CMK (cell line): Measurements from ENCODE around the gene GPC6.

ENCODE experiments used
- DNase-seq: peaks from one replicate; pipeline ENCODE4 v3.0.0-alpha.2; 2010; ENCODE audit warnings: low read depth

The GPC6 gene

DNA sequence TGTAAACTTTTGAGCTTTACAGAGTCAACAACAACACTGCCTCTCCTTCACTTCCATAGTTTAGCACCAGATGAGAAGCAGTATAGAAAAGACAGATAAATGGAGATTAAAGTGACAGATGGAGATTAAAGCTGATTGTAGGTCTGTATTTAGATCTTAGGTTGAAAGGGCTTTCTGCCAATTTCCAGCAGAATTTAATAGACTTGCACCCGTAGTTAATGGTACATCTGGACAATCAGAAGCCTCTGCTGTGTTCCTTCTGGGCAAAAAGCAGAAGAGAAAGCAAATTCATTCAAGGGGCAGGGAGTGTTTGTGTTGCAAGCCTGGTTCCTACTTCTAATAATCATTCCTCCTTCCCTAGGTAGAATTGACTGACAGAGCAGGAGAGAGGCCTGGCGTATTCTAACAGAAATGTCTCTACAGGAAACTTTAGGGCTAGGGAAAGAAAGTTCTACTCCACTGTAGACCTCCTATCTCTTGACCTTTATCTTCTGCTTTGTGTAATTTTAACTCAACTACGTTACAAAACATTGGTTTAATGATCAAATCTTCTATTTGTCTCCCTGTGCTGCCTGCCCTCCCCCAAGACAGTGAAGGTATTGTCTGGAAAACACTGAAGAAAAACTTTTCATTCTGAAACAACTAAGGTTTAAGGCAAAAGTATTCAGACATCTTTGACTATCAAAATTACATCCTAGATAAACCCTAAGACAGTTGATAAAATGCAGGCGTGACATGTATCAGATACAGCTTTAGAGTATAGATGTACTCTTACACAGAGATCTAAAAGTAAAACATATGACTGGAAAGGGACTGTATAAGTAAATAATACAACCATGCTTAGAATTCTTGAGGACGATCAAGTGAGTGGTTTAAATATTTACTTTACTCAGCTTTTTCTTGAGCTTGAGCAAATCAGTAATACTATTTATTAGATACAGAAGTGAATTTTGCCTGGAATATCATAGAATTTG lies 44.4 kb downstream of the GPC6 start:
- no peak for DNase-seq

DNA sequence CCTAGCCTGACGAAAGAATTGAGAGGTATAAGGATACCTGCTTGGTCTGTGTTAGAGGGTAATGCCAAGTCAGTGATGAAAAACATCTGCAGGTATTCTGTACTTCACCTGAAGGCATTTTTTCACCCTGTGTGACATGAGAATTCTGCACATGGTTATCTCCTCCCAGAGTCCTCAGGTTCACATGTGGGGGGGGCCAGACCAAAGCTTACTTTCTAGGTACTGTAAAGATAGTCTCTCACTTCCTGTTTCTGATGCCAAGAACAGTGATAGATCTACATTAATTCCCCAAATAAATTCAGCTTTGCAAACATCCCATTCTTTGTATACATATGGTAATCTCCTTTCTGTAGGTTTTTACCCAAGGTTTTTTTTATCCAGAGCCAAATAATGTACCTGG lies 53.4 kb downstream of the GPC6 start:
- no peak for DNase-seq

DNA sequence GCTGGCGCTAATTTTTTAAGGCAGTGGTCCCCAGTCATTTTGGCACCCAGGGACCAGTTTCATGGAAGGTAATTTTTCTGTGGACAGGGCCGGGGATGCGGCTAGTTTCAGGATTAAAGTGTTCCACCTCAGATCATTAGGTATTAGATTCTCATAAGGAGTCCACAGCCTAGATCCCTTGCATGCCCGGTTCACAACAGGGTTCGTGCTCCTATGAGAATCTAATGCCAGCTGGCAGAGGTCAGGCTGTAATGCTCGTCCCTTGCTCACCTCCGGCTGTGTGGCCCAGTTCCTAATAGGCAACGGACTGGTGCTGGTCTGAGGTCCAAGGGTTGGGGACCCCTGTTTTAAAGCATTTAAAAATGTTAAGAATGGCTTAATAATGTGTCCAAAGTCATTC lies 54.1 kb downstream of the GPC6 start:
- DNase-seq = no peak

GRCh38 chr13:93283255-93283654 lies 56.6 kb downstream of the GPC6 start:
- no peak for DNase-seq

GRCh38 chr13:93284064-93284463 lies 57.5 kb downstream of the GPC6 start:
- no peak for DNase-seq

DNA sequence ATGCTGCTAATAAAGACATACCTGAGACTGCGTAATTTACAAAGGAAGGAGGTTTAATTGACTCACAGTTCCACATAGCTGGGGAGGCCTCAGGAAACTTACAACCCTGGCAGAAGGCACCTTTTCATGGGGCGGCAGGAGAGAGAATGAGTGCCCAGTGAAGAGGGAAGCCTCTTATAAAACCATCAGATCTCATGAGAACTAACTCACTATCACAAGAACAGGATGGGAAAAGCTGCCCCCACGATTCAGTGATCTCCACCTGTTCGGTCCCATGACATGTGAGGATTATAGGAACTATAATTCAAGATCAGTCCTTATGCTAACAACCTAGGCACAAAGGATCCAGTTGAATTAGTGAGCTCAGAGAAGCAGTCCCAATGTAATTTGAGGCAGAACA lies 59.4 kb downstream of the GPC6 start:
- DNase-seq = no peak

GRCh38 chr13:93289053-93289452 lies 62.4 kb downstream of the GPC6 start:
- no peak for DNase-seq

- no peak for DNase-seq
Observed at GRCh38 chr13:93289842-93290241, 63.2 kb downstream of the GPC6 start.

GRCh38 chr13:93290503-93290902 lies 63.9 kb downstream of the GPC6 start:
- no peak for DNase-seq

- DNase-seq = no peak
Observed at GRCh38 chr13:93292366-93292765, 65.8 kb downstream of the GPC6 start.

GRCh38 chr13:93293710-93294109 lies 67.1 kb downstream of the GPC6 start:
- DNase-seq = no peak

GRCh38 chr13:93296584-93296983 lies 70.0 kb downstream of the GPC6 start:
- no peak for DNase-seq

DNA sequence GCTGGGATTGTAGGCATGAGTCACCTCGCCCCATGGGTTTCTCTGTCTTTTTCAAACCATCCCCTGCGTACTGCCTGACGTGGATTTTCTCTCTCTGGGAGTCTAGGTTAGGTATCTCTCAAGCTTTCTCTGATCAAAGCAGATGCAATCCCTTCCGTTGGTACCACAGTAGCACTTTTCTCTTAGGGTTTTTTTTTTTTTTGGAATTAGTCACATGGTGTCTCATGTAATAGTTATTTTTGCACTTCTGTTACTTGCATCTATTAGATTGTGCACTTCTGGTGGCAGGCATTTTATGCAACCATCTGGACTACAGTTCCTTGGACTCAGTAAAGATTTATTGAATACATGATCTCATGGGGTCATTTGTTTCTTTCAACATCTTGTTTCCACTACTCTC lies 72.1 kb downstream of the GPC6 start:
- no peak for DNase-seq

DNA sequence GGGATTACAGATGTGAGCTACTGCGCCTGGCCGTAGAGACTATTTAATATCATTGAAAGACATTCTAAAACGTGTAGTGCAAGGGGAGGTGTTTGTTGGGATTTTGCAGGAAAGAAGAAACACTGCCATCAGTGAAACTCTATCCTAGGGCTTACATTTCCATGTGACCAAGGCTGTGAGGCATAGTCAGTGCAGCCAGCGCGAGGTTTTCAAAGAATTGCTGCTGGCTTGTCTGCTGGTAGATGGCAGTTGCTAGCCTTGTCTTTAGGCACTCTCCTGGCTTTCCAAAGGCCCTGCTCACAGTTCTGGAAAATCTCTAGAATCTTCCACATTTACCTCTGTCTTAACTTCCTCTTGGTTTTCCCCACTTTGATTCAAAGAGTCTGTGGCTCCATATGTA lies 77.5 kb downstream of the GPC6 start:
- DNase-seq = no peak

DNA sequence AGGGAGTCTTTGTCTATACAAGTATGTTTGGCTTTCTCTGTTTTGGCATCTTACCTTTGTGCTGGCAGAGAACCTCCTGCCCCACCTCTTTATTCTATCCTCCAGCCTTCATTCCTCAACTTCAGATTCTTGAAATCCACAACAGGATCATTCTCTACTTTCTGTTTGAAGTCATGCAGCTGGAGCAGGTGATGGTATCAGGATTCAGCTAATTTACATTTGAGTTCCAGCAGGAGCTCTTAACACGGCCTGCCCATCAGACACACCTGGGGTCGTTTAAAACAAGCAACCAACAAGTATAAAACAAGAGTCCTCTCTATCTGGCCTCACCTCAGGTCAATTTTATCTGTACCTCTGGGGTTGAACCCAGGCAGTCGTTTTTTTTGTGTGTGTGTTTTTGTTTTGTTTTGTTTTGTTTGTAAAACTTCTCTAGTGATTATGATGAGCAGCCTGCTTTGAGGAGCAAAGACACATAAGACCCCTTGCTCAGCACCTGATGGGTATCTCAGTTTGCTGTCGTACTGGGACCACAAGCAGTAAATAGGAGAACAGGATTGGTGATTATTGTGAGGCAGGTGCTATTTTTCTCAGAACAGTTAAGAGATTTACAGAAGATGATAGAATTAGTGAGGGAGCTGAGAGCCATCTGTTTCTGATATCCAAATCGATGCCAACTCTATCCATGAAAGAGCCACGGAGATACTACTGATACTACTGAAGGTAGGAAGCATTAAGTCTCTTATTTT lies 78.4 kb downstream of the GPC6 start:
- no peak for DNase-seq

- no peak for DNase-seq
Observed at GRCh38 chr13:93305886-93306285, 79.3 kb downstream of the GPC6 start.

GRCh38 chr13:93307136-93307535 lies 80.5 kb downstream of the GPC6 start:
- DNase-seq = no peak

DNA sequence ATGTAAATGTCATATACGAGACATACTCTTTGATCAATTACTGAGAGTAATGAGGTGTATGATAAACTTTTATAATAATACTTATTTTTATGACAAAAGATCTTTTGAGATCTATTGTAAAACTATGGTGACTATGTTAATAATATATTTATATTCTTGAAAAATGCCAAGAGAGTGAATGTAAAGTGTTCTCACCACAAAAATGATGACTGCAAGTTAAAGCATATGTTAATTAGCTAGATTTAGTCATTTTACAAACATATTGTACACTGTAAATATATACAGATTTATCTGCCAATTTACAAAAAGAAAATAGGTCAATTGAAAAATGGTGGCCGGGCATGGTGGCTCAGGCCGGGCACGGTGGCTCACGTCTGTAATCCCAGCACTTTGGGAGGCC lies 81.0 kb downstream of the GPC6 start:
- DNase-seq = no peak

- DNase-seq = no peak
Observed at GRCh38 chr13:93309886-93310523, 83.4 kb downstream of the GPC6 start.

- no peak for DNase-seq
Observed at GRCh38 chr13:93316841-93317240, 90.2 kb downstream of the GPC6 start.

DNA sequence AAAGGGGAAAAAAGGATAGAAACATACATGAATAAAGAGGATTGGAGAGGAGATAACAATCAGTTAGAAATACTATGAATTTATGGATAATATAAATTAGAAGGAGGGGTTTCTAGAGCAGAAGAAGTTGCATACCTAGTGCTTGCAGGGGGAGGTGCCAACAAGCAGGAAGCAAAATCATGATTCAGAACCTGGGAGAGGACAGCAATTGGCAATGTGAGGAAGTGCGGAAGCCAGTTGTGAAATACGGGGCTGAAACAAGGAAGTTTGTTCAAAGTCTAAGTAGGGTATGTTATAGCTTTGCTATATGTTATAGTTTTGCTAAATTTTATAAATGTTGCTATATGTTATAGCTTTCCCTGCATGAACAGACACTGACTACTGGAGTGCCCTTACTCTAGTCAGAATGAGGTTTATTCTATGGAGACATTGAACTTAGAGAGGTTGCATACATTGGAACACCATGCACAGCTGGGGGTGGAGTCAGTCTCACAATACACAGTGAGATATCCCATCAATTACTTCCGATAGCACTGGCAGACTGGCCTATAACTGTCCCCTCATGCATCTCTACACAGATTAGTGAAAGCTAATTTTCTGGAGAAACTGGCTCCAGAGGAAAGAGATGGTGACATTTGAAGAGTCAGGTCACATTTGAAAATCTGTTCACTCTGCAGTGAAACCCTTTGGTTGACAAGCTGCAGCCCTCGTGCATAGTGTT lies 92.1 kb downstream of the GPC6 start:
- no peak for DNase-seq

- no peak for DNase-seq
Observed at GRCh38 chr13:93320942-93321341, 94.3 kb downstream of the GPC6 start.
